IPS-18c (cell line): ENCODE results near the gene TEX9.

Experiments
- H3K4me3 ChIP-seq: 2 replicates; pipeline ENCODE4 v1.7.0; 2013; ENCODE audit warnings: low read depth, mild to moderate bottlenecking, low read length, moderate library complexity; ENCODE audit not compliant: insufficient read depth
- H3K9me3 ChIP-seq: one replicate; pipeline ENCODE4 v1.6.1; 2013; ENCODE audit warnings: mild to moderate bottlenecking, low read length, moderate library complexity; ENCODE audit not compliant: control insufficient read depth, insufficient read depth

TEX9 gene

GRCh38 chr15:56471440-56472069 is 106.3 kb downstream of the TEX9 start:
- Histone ChIP-seq H3K9me3 (peaks cover 2% of the 10 kb centered on the region), H3K4me3 (no peak overlapping the region)

DNA sequence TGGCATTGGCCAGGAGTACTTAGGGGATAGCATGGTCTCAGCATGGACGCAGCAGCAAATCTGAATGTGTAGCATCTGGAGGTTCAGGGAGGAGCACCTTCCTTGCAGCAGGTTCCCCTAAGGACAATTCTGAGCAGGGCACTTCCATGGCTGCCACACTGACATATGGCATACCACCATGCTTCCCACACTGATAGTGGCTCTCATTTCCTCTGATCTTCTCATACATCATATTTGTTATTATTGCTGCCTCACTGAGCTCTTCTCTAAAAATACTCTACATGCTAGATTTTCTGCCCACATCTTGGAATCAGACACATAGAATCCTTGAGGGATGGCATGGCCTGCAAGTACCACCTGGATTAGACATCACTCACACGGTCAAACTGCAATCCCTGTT is 107.1 kb downstream of the TEX9 start:
- Histone ChIP-seq H3K4me3 (no peak overlapping the region), H3K9me3 (peaks cover 2% of the 10 kb centered on the region)

DNA sequence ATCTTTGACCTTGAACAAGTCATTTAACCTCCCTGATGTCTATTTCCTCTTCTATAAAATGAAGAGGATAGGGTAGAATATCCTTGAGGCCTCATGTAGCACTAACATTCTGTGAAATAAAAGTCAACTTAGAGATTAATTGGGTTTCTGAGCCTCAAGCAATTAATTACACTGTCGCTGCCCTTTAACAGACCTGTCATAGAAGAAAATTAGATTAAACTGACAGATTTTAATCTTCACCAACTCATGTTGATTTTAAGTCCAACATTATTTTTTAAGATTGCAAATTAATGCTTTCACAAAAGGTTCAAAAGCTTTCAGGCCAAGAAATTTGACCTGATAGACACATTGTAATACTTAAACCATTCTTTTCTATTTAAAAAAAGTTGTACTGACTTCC is 107.8 kb downstream of the TEX9 start:
- H3K9me3 ChIP-seq: peaks cover 2% of the 10 kb centered on the region
- H3K4me3 ChIP-seq: no peak overlapping the region

GRCh38 chr15:56475351-56475750 is 110.1 kb downstream of the TEX9 start:
- H3K9me3 ChIP-seq: peaks cover 2% of the 10 kb centered on the region
- no peak overlapping the region for H3K4me3 ChIP-seq
